ENCODE measurements around the gene MAP3K1.
"Not testable (repeated sequence)": the region's sequence is repeated elsewhere in the genome, so short reads cannot be mapped to it uniquely, and the experiment has no call there.

The MAP3K1 gene
- total RNA-seq = 266 to 662 reads per million in 2 donors

DNA sequence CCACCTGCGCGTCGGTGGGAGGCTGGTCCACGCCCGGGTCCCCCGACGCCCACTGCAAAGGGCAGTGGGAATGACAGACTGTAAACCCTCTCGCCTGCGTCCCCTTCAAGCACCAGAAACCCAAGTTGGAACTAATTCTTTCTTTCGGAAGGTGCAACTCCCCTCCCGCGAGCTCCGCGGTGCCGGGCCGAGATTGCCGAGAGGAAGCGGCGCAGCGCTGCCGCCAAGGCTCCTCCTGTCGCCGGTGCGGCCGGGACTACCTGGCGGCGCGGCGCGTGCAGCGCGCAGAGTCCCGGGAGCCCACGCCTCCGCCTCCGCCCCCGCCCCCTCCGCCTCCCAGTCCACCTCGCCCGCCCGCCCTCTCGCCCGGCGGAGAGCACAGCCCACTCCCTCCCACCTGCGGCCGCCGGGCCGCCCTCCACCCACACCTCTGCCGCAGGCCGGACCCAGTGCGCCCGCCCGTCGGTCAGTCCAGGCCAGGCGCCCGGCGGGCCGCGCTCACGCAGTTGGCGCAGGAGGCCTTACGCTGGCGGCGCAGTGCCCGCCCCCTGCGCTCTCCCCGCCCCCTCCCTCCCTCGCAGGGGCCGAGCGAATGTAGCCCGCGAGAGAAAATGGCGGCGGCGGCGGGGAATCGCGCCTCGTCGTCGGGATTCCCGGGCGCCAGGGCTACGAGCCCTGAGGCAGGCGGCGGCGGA, at the start of gene MAP3K1:
Gene MAP3K1 (plus strand): TSS at position 587 of the 695 bp plus-strand sequence. CDS start 25 bp downstream, at position 612.
- peak; percentile 79 for DNase-seq

DNA sequence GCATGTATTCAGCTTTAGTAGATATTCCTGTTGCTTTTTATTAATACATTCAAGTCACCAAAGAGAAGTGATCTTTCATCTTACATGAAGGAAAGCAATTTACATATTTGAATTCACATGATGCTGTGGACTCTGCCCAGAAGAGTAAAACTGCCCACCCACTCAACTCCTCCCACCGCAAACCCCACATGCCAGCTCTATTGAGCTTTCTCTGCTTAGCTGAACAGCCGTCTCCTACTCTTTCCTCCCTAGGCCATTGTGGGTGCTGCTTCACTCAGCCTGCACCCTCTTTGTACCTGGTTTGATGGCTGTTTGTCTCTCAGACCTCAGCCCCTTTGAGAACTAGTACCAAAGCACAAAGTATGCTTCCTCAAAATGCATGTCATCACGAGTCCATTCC, 48.4 kb upstream of the MAP3K1 start:
- no peak for DNase-seq

GRCh38 chr5:56769875-56770604, 45.3 kb upstream of the MAP3K1 start:
- no peak for DNase-seq

DNA sequence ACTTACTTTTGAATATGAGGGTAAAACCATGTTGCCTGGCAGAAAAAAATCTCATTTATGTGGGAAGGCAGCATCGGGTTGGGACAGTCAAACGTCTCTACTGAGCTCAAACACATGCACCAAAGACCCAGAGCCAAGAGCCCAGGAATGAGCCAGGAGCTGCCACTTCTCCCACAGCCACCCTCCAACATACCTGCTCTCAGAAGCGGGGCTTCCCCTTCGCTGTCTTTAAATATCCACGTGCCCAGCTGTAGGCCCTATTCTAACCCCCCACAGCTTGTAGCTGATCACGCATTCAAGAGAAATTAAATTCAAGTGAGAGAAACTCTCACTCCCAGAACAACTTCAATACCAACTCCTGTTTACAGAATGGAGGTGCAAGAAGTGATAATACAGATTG, 42.6 kb upstream of the MAP3K1 start:
- no peak for DNase-seq

DNA sequence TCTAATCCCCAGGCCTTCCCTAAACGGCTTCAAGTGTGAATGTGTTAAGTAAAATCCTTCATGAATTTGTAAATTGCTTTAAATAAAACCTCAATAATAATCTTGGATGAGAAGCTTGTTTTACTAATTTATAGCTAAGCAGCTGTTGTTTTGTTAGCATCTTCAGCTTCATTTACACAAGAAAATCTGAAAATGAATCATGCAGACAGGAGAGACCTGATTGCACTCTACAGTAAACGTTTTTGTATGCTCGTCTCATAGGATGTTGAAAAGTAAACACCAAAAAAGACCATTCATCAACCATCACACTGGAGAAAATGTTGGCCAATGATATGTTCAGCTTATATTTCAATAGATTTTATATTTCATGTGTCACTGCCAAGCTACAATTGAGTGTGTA, 40.4 kb upstream of the MAP3K1 start:
- no peak for DNase-seq

- DNase-seq = not testable (repeated sequence)
Observed at GRCh38 chr5:56776212-56776846, 39.0 kb upstream of the MAP3K1 start.

DNA sequence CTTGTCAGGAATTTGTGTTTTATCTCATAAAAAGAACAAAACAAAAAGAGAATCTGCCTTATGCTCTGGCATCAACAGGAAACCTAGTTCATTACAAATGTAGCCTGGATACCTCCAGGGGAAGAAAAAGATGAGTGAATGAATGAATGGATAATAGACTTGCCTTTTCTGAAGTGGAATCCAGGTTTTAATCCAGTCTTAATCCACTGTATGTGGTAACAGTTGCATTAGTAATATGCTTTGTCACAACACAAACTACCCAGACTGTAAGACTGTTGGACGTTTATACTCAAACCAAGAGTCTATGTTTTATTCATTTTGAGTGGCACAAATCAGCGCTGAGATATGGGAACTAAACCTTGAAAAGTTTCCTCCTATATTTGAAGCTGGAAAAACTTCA, 32.1 kb upstream of the MAP3K1 start:
- DNase-seq = no peak

GRCh38 chr5:56786346-56786745, 29.0 kb upstream of the MAP3K1 start:
- DNase-seq = no peak

DNA sequence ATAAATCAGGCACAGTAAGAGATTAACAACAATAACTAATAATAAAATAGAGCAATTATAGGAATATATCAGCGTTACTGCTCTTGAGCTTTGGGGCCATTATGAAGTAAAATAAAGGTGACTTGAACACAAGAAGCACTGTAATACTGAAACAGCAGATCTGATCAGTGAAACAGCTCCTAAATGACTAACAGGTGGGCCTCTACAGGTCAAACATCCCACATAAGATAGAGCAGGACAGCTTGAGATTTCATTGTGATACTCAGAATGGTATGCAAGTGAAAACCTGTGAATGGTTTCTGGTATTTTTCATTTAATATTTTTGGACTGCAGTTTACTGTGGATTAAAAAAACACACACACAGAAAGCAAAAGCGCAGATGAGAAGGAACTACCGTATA, 24.0 kb upstream of the MAP3K1 start:
- DNase-seq = no peak

DNA sequence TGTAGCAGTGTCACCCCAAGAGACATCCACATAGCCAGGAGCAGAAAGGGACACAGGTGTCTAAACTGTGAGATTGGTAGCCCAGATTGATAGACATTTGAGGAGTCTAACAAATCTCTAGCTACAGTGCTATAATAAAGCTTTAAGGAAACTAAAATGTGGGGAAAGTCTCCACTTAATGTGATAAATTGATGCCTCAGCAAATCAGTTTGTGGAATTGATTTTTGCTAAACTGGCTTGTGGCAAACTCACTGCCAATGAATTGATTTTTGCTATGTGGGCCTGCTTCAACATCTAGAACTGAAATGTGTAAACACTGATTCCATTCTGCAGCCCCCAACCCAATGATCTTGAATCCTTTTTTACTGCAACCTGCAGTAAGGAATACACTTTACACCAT, 16.8 kb upstream of the MAP3K1 start:
- no peak for DNase-seq

DNA sequence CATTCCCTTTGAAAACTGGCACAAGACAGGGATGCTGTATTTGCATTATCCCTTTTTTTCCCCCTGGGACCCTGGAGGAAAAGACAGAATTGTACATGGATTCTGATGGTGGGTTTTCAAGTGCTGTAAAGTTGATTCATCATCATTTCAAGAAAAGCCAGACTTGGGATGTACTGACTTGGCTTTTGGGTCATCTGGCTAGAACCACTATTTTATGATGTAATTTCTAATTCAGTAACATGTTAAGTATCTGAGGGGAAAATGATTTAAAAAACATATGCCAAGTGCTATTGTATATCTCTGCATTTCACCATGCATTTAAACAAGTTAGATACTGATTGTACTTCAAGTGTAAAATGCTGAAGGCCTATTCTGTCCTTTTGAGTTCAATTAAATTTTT, 15.2 kb upstream of the MAP3K1 start:
- no peak for DNase-seq

GRCh38 chr5:56801256-56801655, 14.1 kb upstream of the MAP3K1 start:
- DNase-seq = no peak

GRCh38 chr5:56802205-56802604, 13.1 kb upstream of the MAP3K1 start:
- DNase-seq = no peak

DNA sequence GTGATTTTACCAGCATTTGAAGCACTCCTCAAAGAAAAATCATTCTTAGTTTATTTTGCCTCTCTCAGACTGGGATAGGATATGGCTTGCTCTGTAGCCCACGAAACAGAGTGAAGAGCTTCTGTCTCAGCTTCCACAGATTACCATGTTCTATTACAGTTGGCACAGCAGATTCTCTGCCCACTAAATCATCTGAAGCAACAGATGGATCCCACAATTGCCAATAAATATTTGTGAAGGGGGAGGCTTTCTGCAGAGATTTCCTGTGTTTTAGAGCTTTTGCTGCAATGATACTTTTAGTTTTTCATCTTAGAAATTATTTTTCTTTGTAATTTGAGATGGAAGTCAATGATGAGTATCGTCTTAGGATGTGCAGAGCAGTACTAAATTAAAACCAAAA, 12.3 kb upstream of the MAP3K1 start:
- DNase-seq = no peak

DNA sequence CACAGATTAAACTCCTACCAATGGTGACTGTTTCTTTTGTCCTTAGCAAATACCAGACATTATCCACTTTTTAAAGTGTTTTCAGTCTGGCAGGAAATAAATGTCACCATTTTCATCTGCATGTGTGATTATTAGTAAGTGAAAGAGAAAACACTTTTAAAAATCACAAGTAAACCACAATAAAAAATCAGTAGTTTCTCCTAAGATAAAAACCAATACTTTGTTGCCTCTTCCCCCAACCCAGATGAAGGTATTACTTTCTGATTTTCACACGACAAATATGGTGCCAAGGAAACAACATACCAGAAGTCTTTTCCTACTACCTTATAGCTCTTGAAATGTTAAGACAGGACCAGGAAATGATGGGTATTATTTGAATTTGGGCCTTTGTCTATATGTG, 11.5 kb upstream of the MAP3K1 start:
- DNase-seq = no peak

DNA sequence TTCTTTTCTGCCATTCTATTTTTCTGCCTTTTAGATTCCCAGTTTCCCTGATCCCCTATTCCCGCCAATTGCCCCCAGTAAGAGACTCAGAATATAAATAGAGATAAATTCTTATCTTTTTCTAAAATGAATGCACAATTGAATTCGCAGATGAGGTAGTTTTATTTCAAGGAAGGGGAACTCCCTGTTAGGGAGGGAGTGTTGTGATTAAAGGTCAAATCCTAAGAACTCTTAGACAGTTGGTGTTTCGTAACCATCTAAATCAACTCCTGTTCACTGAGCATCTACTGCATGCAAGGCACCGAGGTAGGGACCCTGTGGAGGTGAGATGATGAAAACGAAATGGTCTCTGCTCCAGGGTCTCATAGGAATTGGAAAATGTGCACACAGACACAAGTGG, 7.7 kb upstream of the MAP3K1 start:
- DNase-seq = no peak

- DNase-seq = no peak
Observed at GRCh38 chr5:56808211-56808610, 7.1 kb upstream of the MAP3K1 start.

DNA sequence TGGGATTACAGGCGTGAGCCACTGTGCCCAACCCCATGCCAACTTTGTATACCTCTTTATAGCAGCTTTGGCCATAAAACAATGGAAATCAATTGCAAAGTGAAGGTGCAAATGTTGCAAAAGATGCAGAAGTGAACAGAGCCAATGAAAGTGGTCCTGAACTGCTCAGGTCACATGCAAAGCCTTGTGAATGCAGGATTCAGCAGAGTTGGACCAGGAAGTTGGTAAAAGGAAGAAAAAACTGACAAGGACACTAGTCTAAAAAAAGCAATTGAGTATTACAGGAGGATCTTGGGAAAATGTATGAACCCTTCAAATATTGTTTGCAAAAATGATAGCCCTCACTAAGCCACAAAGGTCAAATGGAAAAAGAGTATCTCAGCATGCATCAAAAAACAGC, 4.5 kb upstream of the MAP3K1 start:
- no peak for DNase-seq

GRCh38 chr5:56812110-56812509, 3.2 kb upstream of the MAP3K1 start:
- DNase-seq = no peak

GRCh38 chr5:56813302-56813701, 2.0 kb upstream of the MAP3K1 start:
- no peak for DNase-seq

DNA sequence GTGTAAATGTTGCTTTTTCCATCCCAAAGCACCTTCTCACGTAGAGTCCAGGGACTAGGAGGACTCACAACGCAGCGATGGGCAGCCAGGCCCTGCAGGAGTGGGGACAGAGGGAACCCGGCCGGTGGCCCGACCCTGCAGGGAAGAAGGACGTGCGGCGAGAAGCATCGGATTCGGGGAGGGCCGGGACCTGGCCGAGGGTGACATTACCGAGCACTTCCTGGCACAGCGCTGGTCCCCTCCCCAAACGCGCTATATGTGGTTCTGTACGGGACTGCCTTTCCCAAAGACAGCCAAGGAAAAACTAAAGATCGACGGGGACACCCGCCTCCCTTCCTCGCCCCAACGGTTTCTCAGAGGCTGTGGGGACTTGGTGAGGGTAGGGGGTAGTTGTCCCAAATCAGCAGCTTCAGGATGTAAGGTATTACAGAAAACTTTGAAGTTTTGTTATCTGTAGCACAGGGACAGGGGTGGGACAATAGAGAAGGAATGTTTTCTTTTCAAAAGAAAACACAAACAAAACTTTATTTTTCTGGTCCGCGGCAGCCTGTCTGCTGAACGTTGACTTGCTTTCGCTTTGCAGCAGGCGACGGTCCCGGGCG, 887 bp upstream of the MAP3K1 start:
- peak; percentile 17 for DNase-seq

DNA sequence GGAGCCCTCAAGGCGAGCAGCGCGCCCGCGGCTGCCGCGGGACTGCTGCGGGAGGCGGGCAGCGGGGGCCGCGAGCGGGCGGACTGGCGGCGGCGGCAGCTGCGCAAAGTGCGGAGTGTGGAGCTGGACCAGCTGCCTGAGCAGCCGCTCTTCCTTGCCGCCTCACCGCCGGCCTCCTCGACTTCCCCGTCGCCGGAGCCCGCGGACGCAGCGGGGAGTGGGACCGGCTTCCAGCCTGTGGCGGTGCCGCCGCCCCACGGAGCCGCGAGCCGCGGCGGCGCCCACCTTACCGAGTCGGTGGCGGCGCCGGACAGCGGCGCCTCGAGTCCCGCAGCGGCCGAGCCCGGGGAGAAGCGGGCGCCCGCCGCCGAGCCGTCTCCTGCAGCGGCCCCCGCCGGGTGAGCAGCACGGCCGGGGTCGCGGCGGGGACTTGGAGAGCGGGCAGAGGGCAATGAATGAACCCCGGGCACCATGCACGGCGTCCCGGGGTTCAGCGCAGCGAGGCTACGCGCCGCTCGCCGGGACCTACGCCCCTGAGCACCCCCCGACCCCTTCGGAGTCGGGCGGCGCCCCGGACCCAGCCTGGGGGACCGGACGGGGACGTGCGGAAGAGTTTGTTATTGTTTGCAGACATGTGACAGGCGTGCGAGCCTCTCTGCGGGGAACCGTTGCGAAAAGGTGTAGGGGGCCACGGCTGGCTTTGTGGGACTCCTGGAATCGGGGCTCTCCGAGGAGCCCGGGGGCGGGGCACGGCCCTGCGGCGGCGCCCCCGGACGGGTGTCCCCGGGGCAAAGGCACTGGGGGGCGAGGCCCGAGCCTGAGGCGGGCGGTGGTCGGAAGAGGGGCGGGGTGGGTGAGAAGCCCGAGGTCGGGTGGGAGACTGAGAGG, 553 bp downstream of the MAP3K1 start:
- peak; percentile 40 for DNase-seq

Data from activated gamma-delta T cell (primary cell).